CD4-positive, alpha-beta T cell treated with Interferon alpha-2 for 1 hour (primary cell): ENCODE data around the gene TIGD2.

Source experiments
- DNase-seq, 2 donors: peaks; one replicate each; pipeline ENCODE4 v3.0.0-alpha.2; 2020 to 2022

TIGD2 gene

DNA sequence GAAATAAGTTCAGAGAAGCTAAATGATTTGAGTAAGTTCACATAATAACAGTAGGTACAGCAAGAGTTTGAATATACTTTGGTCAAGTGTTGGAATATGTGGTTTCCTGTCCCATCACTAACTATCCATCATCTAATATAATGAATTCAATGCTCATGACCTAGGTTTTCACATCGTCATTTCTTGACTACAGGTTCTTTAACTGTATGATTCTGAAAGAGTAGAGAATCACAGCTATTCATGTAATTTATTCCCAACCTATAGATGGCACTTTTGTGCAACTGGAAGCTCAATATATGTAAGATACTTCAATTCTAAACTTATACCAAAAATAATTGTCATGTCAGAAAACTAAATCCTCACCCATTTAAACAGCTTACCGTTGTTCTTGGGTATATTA is 53.1 kb downstream of the TIGD2 start:
- no peak for DNase-seq
